Measurements from ENCODE around the gene TSPAN9.

Gene TSPAN9

GRCh38 chr12:3193131-3193530 is 116.0 kb downstream of the TSPAN9 start:
- TF ChIP-seq SPI1 (IDR thresholded peaks at IDR 0.05; ENCODE audit: borderline replicate concordance, low read depth) = no peak
- no peak for TF ChIP-seq GABPA (IDR thresholded peaks at IDR 0.05; ENCODE audit: low read depth)
- TF ChIP-seq REST (IDR thresholded peaks at IDR 0.05; ENCODE audit: insufficient replicate concordance, low read depth) = no peak
- no peak for TF ChIP-seq CTCF (IDR thresholded peaks at IDR 0.05; ENCODE audit: insufficient read depth, low read length)
- TF ChIP-seq POLR2AphosphoS5 (IDR thresholded peaks at IDR 0.05; ENCODE audit: low read depth) = no peak
- H3K27me3 ChIP-seq (ENCODE audit: insufficient read depth, poor library complexity, severe bottlenecking) = peaks cover 2% of the 10 kb centered on the region
- no peak overlapping the region for H3K4me3 ChIP-seq (replicated peaks; ENCODE audit: insufficient read depth, low read length)
- no peak for DNase-seq (ENCODE audit: low read depth in 1 of 2, low spot score in 1 of 2)
- no peak overlapping the region for H3K27ac ChIP-seq (replicated peaks)

GRCh38 chr12:3193755-3194154 is 116.6 kb downstream of the TSPAN9 start:
- TF ChIP-seq SPI1 (IDR thresholded peaks at IDR 0.05; ENCODE audit: borderline replicate concordance, low read depth) = no peak
- TF ChIP-seq GABPA (IDR thresholded peaks at IDR 0.05; ENCODE audit: low read depth) = no peak
- TF ChIP-seq CTCF (IDR thresholded peaks at IDR 0.05; ENCODE audit: insufficient read depth, low read length) = no peak
- TF ChIP-seq POLR2AphosphoS5 (IDR thresholded peaks at IDR 0.05; ENCODE audit: low read depth) = no peak
- TF ChIP-seq REST (IDR thresholded peaks at IDR 0.05; ENCODE audit: insufficient replicate concordance, low read depth) = no peak
- DNase-seq (ENCODE audit: low read depth in 1 of 2, low spot score in 1 of 2) = no peak
- H3K27me3 ChIP-seq (ENCODE audit: insufficient read depth, poor library complexity, severe bottlenecking) = peaks cover 2% of the 10 kb centered on the region
- no peak overlapping the region for H3K4me3 ChIP-seq (replicated peaks; ENCODE audit: insufficient read depth, low read length)
- no peak overlapping the region for H3K27ac ChIP-seq (replicated peaks)

GRCh38 chr12:3195337-3195736 is 118.2 kb downstream of the TSPAN9 start:
- peaks cover 16% of the 10 kb centered on the region for H3K27me3 ChIP-seq (ENCODE audit: insufficient read depth, poor library complexity, severe bottlenecking)
- TF ChIP-seq REST (IDR thresholded peaks at IDR 0.05; ENCODE audit: insufficient replicate concordance, low read depth) (no peak), GABPA (IDR thresholded peaks at IDR 0.05; ENCODE audit: low read depth) (no peak), SPI1 (IDR thresholded peaks at IDR 0.05; ENCODE audit: borderline replicate concordance, low read depth) (no peak), POLR2AphosphoS5 (IDR thresholded peaks at IDR 0.05; ENCODE audit: low read depth) (no peak), CTCF (IDR thresholded peaks at IDR 0.05; ENCODE audit: insufficient read depth, low read length) (no peak)
- H3K27ac ChIP-seq (replicated peaks) = no peak overlapping the region
- DNase-seq (ENCODE audit: low read depth in 1 of 2, low spot score in 1 of 2) = no peak
- H3K4me3 ChIP-seq (replicated peaks; ENCODE audit: insufficient read depth, low read length) = no peak overlapping the region
